IPS-NIHi7 (cell line): Measurements from ENCODE around the gene SCGB2B2.
A peak's percentile ranks its signal among the peaks of the same experiment; 100 is the strongest.
"Not testable (repeated sequence)": the region's sequence is repeated elsewhere in the genome, so short reads cannot be mapped to it uniquely, and the experiment has no call there.

ENCODE experiments used
- DNase-seq: peaks from one replicate; pipeline ENCODE4 v3.0.0; 2012; ENCODE audit warnings: mixed read lengths; ENCODE audit errors: extremely low spot score

The SCGB2B2 gene

DNA sequence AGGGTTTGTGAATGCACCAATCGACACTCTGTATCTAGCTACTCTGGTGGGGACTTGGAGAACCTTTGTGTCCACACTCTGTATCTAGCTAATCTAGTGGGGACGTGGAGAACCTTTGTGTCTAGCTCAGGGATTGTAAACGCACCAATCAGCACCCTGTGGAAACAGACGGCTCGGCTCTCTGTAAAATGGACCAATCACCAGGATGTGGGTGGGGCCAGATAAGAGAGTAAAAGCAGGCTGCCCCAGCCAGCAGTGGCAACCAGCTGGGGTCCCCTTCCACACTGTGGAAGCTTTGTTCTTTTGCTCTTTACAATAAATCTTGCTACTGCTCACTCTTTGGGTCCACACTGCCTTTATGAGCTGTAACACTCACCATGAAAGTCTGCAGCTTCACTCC is 8.3 kb downstream of the SCGB2B2 start:
- not testable (repeated sequence) for DNase-seq

DNA sequence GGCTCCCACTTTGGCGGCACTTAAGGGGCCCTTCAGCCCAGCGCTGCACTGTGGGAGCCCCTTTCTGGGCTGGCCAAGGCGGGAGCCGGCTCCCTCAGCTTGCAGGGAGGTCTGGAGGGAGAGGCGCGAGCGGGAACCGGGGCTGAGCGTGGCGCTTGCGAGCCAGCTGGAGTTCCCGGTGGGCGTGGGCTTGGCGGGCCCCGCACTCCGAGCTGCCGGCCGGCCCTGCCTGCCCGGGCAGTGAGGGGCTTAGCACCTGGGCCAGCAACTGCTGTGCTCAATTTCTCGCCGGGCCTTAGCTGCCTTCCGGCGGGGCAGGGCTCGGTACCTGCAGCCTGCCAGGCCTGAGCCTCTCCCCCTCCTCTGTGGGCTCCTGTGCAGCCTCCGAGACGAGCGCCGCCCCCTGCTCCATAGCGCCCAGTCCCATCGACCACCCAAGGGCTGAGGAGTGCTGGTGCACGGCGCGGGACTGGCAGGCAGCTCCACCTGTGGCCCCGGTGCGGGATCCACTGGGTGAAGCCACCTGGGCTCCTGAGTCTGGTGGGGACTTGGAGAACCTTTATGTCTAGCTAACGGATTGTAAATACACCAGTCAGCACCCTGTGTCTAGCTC is 8.8 kb downstream of the SCGB2B2 start:
- DNase-seq: not testable (repeated sequence)

DNA sequence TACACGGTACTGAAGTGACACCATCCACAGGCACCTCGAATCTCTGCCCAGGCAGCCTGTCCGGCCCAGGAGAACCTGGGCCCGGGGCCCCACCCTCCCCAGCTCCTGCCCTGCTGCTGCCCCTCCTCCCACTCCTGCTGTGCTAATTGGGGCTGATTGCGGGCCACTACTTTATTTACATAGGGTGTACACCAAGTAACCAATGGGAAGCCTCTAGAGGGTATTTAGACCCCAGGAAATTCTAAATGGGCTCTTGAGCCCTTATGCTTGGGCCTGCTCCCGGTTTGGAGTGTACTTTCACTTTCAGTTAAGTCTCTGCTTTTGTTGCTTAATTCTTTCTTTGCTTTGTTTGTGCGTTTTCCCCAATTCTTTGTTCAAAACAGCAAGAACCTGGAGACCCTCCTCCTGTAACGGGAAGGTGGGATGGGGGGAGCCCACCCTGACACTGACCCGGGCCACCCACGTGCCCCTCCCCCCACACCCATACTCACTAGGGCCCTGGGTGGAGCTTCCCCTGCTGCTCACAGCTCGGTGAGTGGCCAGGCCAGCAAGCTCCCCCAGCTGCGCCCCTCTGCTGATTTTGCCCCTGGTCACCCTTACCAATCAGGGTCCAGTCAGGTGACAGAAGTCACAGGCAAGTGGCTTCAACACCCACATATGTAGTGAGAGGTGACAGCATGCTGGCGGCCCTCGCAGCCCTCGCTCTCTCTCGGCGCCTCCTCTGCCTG is 9.4 kb downstream of the SCGB2B2 start:
- no peak for DNase-seq

DNA sequence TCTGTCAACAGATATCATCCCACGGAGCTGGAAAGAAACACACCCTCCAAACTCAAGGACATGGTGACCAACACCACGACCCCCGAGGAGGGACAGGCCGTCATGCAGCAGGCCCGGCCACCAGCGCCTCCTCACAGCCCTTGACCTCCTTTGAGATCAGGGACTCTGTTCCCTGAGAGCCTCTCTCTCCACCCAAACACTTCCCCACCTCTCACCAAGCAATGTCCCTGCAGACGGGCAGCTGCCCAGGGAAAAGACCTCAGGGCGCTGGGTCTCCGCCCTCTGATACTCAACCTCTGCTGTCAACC is 10.0 kb downstream of the SCGB2B2 start:
- no peak for DNase-seq

GRCh38 chr19:34666200-34666957 is 10.6 kb downstream of the SCGB2B2 start:
- DNase-seq: no peak

DNA sequence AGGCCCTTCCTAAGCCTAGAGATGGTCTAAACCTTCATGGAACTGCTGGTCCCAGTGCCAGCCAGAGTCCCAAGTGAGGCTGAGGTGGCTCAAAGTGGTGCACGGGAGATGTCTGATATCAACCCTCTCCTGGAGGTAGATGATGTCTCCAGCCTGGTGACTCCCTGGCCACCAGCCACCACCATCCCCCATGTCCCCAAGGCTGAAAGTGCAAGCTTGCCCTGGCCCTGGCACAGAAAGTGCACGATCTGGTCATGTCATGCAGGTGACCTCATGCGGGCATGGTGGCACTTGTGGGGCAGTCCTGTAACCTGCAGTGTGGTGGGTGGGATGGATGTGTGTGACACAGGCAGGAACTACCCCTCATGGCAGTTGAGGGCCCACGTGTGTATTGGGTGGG is 11.7 kb downstream of the SCGB2B2 start:
- DNase-seq: not testable (repeated sequence)

DNA sequence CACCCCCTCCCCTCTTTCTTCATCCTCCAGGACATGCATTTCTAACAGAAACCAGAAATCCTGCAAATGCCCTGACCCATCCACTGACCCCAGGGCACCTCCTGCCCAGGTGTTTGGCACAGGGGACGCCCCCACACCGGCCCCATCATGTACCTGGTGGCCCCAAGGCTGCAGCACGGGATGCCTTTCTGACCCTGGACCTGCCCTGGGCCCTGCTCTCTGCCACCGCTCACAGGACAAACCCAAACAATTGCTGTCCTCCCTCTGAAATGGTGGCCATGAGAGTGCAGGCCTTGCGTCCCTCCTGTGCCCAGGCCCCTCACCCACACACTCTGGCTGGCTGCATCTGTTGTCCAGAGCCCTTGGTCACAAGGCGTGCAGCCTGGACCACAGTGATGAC is 12.1 kb downstream of the SCGB2B2 start:
- DNase-seq: no peak

- DNase-seq: no peak
These were observed 12.8 kb downstream of the SCGB2B2 start for GRCh38 chr19:34664168-34664567.

DNA sequence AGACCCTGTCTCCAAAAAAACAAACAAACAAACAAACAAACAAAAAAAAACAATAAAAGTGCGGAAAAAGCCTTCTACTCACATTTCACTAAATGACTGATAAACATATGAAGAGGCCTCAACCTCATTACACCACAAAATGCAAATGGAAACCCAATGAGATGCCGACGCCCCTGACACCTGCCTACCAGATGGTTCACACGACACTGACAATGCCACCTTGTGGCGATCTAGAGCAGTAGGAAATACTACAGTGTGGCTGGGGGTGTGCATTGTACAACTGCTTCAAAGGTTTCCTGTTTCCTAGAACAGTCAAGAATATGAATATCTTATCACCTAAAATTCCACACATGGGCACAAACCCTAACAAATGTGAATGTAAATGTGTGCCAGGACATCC is 14.0 kb downstream of the SCGB2B2 start:
- DNase-seq: peak; percentile 63

- no peak for DNase-seq
These were observed 15.6 kb downstream of the SCGB2B2 start for GRCh38 chr19:34661357-34661756.

DNA sequence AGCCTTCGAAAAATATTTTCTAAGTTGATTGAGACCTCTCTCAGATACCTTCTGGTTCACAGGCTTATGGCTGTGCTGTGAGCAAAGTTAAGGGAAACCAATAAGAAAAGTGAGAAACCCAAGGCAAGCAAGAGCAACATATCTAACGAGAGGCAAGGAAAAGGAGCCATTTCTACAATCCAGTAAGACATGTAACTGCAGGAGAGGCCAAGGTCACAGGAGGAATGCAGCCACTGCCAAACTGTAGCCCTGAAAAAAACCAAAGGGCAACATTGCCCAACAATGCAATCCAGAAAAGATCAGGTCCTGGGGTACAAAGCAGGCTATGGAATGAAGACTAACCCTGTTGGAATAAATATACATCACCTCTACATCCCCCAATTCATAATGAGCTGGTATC is 21.3 kb downstream of the SCGB2B2 start:
- DNase-seq: no peak

GRCh38 chr19:34654796-34655195 is 22.2 kb downstream of the SCGB2B2 start:
- no peak for DNase-seq

DNA sequence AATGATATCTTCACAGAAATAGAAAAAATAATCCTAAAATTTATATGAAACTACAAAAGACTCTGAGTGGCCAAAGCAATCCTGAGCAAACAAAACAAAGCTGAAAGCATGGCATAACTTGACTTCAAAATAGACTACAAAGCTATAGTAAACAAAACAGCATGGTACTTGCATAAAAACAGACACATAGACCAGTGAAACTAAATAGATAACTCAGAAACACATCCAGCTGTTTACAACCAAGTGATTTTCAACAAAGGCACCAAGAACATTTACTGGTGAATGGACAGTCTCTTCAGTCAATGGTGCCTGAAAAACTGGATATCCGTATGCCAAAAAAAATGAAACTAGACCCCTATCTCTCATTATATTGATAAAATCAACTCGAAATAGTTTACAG is 25.2 kb downstream of the SCGB2B2 start:
- DNase-seq: no peak

DNA sequence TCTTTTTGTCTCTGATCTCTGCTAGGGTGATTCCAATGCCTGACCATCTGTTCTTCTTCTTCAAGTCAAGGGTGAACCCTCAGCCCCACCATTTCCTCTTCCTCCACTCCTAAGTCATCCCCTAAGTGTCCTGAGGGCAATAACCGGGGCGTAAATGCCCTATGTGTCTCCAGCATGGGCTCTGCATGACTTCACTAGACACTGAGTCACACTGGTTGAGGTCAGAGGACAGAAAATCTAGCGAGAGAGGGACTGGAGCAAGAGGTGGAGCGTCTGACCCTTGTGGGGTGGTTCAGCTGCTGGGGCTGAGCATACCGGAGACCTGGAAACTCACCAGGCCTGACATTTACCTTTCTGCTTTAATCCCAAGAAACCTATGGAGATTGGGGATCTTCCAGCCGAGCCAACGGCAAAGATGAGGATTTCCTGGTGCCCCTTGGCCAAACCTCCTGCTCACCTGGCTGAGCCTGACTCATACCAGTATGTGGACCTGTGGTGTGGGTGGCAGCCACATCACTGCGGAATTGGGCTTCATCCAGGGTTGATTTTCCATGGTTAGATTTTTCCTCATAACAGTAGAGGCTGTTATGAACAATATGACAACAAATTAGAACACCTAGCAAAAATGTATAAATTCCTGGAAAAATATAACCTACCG is 26.9 kb downstream of the SCGB2B2 start:
- no peak for DNase-seq

DNA sequence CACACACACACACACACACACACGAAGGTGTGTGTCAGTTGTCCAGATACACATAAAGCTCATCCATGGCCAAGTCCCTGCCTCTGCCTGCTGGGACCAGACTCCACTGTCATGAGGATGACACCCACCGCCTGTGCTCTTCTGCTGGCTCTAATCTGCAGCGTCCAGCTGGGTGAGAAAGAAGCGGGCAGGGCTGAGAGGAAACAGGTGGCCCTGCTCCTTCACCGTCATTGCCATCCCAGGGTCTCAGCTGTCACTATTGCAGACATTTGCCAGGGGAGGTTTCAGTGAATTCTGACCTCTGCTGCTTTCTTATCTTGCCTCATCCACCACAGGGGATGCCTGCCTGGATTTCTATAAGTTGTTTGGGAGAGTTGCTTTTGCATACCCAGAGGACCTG is 31.4 kb downstream of the SCGB2B2 start:
- DNase-seq: no peak

DNA sequence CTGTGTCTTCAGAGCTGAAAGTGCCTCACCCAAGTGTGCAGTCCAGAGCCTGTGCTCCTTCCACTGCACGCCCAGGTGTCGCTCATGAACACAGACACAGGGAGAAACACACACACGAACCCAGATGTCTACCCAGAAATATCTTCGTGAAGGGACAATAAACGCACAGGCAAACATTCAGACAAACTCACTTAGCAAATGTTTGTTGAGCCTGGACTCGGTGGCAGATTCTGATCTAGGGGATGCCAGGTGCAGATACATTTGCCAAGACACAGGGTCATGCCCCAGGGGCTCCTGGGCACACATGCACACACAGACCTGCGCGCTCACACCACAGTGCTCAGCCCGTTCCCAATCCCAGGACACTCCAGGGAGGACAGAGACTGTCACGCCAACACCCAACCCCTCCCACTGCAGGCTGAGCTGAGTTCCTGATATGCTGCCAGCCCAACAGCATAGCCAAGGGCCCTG is 31.9 kb downstream of the SCGB2B2 start:
- no peak for DNase-seq

DNA sequence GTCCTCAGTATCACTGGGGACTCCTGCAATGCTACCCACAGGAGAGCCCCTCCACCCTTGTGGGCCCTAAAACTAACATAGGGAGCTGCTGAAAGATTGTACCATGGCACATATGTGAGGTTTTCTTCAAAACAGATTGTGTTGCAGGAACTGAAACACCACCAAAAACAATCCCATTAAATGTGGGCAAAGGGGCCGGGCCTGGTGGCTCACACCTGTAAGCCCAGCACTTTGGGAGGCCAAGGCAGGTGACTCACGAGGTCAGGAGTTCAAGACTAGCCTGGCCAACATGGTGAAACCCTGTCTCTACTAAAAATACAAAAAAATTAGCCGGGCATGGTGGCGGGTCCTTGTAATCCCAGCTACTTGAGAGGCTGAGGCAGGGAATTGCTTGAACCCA is 34.7 kb downstream of the SCGB2B2 start:
- DNase-seq: no peak

DNA sequence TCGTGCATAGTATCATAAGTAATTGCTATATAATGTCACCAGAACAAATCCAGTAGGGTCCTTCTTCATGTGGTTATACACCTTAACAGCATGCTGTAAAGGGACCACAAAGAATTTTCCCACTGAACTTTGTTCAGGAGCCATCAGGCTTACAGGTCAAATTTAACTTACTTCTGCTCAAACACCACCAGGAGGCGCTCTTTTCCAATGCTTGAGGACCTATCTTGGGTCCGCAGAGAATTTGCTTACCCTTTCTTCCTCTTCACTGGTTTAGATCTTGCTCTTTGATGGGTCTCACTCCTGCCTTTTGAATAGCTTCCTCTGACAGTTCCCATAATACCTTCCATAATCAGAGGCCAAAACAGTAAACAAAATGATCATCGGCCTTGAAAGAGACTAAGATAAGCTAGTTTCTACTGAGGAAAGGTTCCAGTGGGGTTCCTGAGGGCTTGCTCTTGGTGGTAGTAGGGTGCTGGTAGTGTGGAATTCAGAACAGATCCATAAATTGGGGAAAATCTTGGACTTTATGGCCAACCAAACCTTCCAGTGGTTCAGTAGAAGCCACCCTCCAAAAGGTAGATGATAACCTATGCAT is 37.4 kb downstream of the SCGB2B2 start:
- DNase-seq: peak; percentile 70

DNA sequence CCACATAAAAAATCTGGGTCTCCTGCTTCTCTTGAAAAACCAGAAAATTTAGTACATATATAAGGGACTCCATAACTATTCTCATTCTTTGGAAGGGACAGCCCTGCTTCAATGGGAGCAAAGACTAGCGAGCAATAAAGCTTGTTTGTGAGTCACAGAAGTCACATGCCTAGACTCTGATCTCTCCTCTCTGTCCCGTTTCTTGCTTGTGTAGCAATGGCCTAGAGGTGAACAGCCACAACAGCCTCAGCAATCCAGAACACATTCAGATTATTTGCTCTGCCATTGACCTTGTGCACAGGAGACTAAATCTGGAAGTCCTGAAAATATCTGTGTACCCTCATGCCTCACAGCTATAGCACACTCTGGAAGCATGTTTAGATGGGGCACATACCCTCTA is 43.2 kb downstream of the SCGB2B2 start:
- DNase-seq: no peak
